Measurements from ENCODE around the gene IL1RN. TPM values are rescaled to one million over a fixed set of nuclear protein-coding genes. Genes with fewer than 3 reads are reported as not detected.

The IL1RN gene
- total and polyA plus RNA-seq, 2 of the 13 experiments (the other 11 are each of a cell fraction or from before 2014, with no cell fraction given): 21.2 to 101 TPM

- TF ChIP-seq ZBTB14 (CRISPR knock-in tag; IDR thresholded peaks at IDR 0.05): no peak
- TF ChIP-seq ZNF557 (CRISPR knock-in tag; IDR thresholded peaks at IDR 0.05): no peak
- 0 out of 2 replicates have a peak, but pooled peaks have one; percentile 60 for TF ChIP-seq KLF11 (CRISPR knock-in tag; IDR thresholded peaks at IDR 0.05)
- 0 out of 2 replicates have a peak, but pooled peaks have one; percentile 27 for TF ChIP-seq HOXA3 (CRISPR knock-in tag; IDR thresholded peaks at IDR 0.05)
- no peak for TF ChIP-seq PBX3 (CRISPR knock-in tag; IDR thresholded peaks at IDR 0.05; ENCODE audit: borderline replicate concordance)
- TF ChIP-seq REXO4 (CRISPR knock-in tag; IDR thresholded peaks at IDR 0.05; ENCODE audit: borderline replicate concordance): no peak
- no peak for TF ChIP-seq SP1 (IDR thresholded peaks at IDR 0.05)
- TF ChIP-seq SP1 (CRISPR knock-in tag; IDR thresholded peaks at IDR 0.05): no peak
- peak; percentile 51; the same call in 1 of the 2 replicates for TF ChIP-seq ZNF503 (CRISPR knock-in tag; IDR thresholded peaks at IDR 0.05)
- 0 out of 2 replicates have a peak, but pooled peaks have one; percentile 19 for TF ChIP-seq CCDC6 (CRISPR knock-in tag; IDR thresholded peaks at IDR 0.05)
- TF ChIP-seq SOX13 (IDR thresholded peaks at IDR 0.05): 0 out of 2 replicates have a peak, but pooled peaks have one; percentile 34
- TF ChIP-seq SOX13 (CRISPR knock-in tag; conservative IDR thresholded peaks at IDR 0.05 in 1 of 2, IDR thresholded peaks at IDR 0.05 in 1 of 2): peak in 1 of 2 experiments; percentile 60; a peak in 2 of 4 replicates
- no peak for TF ChIP-seq ZFP37 (CRISPR knock-in tag; IDR thresholded peaks at IDR 0.05; ENCODE audit: borderline replicate concordance)
- no peak for TF ChIP-seq RARG (CRISPR knock-in tag; IDR thresholded peaks at IDR 0.05; ENCODE audit: low read depth)
- TF ChIP-seq ZNF615 (CRISPR knock-in tag; IDR thresholded peaks at IDR 0.05; ENCODE audit: borderline replicate concordance): no peak
- no peak; the same call in 1 of the 2 replicates for TF ChIP-seq BCL6 (CRISPR knock-in tag; IDR thresholded peaks at IDR 0.05)
- TF ChIP-seq ZNF619 (CRISPR knock-in tag; IDR thresholded peaks at IDR 0.05): no peak
- 0 out of 2 replicates have a peak, but pooled peaks have one; percentile 55 for TF ChIP-seq ZNF224 (CRISPR knock-in tag; IDR thresholded peaks at IDR 0.05)
- TF ChIP-seq SPEN (CRISPR knock-in tag; IDR thresholded peaks at IDR 0.05; ENCODE audit: low read depth): 0 out of 2 replicates have a peak, but pooled peaks have one; percentile 17
- TF ChIP-seq GRHL1 (CRISPR knock-in tag; conservative IDR thresholded peaks at IDR 0.05): no peak
- TF ChIP-seq ZNF124 (CRISPR knock-in tag; IDR thresholded peaks at IDR 0.05): no peak; the same call in 1 of the 2 replicates
- TF ChIP-seq ZNF629 (CRISPR knock-in tag; conservative IDR thresholded peaks at IDR 0.05): 0 out of 2 replicates have a peak, but pooled peaks have one; percentile 13
- 0 out of 2 replicates have a peak, but pooled peaks have one; percentile 62 for TF ChIP-seq ZNF564 (CRISPR knock-in tag; IDR thresholded peaks at IDR 0.05)
- TF ChIP-seq GABPB1 (CRISPR knock-in tag; IDR thresholded peaks at IDR 0.05): peak; percentile 35; the same call in 1 of the 2 replicates
- peak; percentile 83; the same call in 1 of the 2 replicates for TF ChIP-seq SAFB2 (CRISPR knock-in tag; IDR thresholded peaks at IDR 0.05; ENCODE audit: borderline replicate concordance, low read depth)
- TF ChIP-seq ZFP1 (CRISPR knock-in tag; IDR thresholded peaks at IDR 0.05): no peak
Observed at GRCh38 chr2:113164930-113165585, 37.7 kb downstream of the IL1RN start (continued).
